ENCODE data around the gene HIGD1A.

Gene HIGD1A

GRCh38 chr3:42796332-42796885 is 7.9 kb downstream of the HIGD1A start:
- no peak for DNase-seq

GRCh38 chr3:42795621-42796181 is 8.6 kb downstream of the HIGD1A start:
- no peak for DNase-seq

- no peak for DNase-seq
Observed at GRCh38 chr3:42790714-42791229, 13.5 kb downstream of the HIGD1A start.

- no peak for DNase-seq
Observed at GRCh38 chr3:42786631-42787030, 17.7 kb downstream of the HIGD1A start.

- no peak for DNase-seq
Observed at GRCh38 chr3:42786212-42786611, 18.1 kb downstream of the HIGD1A start.

GRCh38 chr3:42780892-42781700 is 23.2 kb downstream of the HIGD1A start:
- peak in 3 of 5 donors; percentile 24 to 68 (median 36) for DNase-seq

- DNase-seq, result no peak
Observed at GRCh38 chr3:42780398-42780797, 23.9 kb downstream of the HIGD1A start.

- DNase-seq, result no peak
Observed at GRCh38 chr3:42778644-42779043, 25.6 kb downstream of the HIGD1A start.

- no peak for DNase-seq
Observed at GRCh38 chr3:42773409-42773751, 30.9 kb downstream of the HIGD1A start.

- peak; percentile 54 to 90 (median 70) for DNase-seq
Observed at GRCh38 chr3:42772670-42773408, 31.5 kb downstream of the HIGD1A start, which contains the start of gene CCDC13. TSS of gene CCDC13 (minus strand) at chr3:42773253. CDS start at chr3:42758345, 14,908 bp downstream.

- DNase-seq, result no peak
Observed at GRCh38 chr3:42771271-42771670, 33.0 kb downstream of the HIGD1A start.

- DNase-seq, result no peak
Observed at GRCh38 chr3:42769477-42770131, 34.7 kb downstream of the HIGD1A start.

GRCh38 chr3:42764561-42765295 is 39.6 kb downstream of the HIGD1A start:
- no peak for DNase-seq

- no peak for DNase-seq
Observed at GRCh38 chr3:42764115-42764514, 40.2 kb downstream of the HIGD1A start.

- DNase-seq, result no peak
Observed at GRCh38 chr3:42763021-42763420, 41.3 kb downstream of the HIGD1A start.

- DNase-seq, result no peak
Observed at GRCh38 chr3:42762046-42762724, 42.1 kb downstream of the HIGD1A start.

- DNase-seq, result no peak
Observed at GRCh38 chr3:42758126-42758525, 46.2 kb downstream of the HIGD1A start.

- no peak for DNase-seq
Observed at GRCh38 chr3:42756681-42757213, 47.5 kb downstream of the HIGD1A start.

GRCh38 chr3:42755681-42756578 is 48.4 kb downstream of the HIGD1A start:
- peak in 1 of 5 donors; percentile 19 for DNase-seq

GRCh38 chr3:42753757-42754156 is 50.5 kb downstream of the HIGD1A start:
- DNase-seq, result no peak
